GM13976 (cell line): ENCODE measurements around the gene WWC2.
"Not testable (repeated sequence)": the region's sequence is repeated elsewhere in the genome, so short reads cannot be mapped to it uniquely, and the experiment has no call there.

Experiments used
- DNase-seq: peaks from one replicate; pipeline ENCODE4 v3.0.0; 2012; ENCODE audit warnings: low spot score
- in situ Hi-C: fragments of 300-500 bp; cut with MboI; formaldehyde crosslinking; loops from one replicate; pipeline ENCODE4 v1.12.0; 2022; ENCODE audit warnings: low sequenced_read_pairs, mixed read lengths, inconsistent platforms; ENCODE audit not compliant: unreplicated experiment
- TF ChIP-seq, protein P1 (sequence below): IDR thresholded peaks from 2 replicates; pipeline ENCODE4 v1.5.1; 2012; ENCODE audit warnings: borderline replicate concordance, mild to moderate bottlenecking; ENCODE audit not compliant: insufficient read depth; ENCODE audit errors: extremely low read depth, missing control alignments, control extremely low read depth

Gene WWC2

DNA sequence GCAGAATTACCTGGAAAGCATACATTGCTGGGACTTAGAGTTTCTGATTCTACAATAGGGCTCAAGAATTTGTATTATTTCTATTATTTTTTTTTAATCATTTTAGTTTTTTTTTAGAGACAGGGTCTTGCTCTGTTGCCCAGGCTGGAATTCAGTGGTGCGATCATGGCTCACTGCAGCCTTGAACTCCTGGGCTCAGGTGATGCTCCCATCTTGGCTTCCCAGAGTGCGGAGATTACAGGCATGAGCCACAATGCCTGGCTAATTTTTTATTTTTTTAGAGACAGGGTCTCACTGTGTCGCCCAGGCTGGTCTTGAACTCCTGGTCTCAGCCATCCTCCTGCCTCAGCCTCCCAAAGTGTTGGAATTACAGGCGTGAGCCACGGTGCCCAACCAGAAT is 92.6 kb downstream of the WWC2 start:
- in situ Hi-C loops: no loop called here
- DNase-seq: no peak
- TF ChIP-seq, protein P1, sequence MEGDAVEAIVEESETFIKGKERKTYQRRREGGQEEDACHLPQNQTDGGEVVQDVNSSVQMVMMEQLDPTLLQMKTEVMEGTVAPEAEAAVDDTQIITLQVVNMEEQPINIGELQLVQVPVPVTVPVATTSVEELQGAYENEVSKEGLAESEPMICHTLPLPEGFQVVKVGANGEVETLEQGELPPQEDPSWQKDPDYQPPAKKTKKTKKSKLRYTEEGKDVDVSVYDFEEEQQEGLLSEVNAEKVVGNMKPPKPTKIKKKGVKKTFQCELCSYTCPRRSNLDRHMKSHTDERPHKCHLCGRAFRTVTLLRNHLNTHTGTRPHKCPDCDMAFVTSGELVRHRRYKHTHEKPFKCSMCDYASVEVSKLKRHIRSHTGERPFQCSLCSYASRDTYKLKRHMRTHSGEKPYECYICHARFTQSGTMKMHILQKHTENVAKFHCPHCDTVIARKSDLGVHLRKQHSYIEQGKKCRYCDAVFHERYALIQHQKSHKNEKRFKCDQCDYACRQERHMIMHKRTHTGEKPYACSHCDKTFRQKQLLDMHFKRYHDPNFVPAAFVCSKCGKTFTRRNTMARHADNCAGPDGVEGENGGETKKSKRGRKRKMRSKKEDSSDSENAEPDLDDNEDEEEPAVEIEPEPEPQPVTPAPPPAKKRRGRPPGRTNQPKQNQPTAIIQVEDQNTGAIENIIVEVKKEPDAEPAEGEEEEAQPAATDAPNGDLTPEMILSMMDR: no peak

DNA sequence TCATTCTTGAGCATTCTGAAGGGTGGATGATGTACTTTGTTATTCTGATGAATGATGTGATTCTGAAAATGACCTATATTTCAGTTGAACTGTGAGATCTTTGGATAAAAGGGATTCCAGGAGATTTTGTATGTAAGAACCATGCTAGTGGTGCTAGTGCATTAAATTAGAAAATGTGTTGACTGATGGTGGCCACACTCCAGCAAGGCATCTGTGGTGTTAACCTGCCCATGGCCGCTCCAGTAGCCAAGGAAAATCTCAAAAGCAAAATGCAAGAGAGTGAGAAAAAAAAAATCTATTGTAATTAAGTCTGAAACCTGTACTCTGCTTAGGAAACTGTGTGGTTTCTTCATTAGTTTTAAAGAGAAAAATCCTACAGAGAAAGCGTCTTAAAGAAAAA is 93.5 kb downstream of the WWC2 start:
- in situ Hi-C loops: no loop called here
- no peak for DNase-seq
- TF ChIP-seq, protein P1: no peak

DNA sequence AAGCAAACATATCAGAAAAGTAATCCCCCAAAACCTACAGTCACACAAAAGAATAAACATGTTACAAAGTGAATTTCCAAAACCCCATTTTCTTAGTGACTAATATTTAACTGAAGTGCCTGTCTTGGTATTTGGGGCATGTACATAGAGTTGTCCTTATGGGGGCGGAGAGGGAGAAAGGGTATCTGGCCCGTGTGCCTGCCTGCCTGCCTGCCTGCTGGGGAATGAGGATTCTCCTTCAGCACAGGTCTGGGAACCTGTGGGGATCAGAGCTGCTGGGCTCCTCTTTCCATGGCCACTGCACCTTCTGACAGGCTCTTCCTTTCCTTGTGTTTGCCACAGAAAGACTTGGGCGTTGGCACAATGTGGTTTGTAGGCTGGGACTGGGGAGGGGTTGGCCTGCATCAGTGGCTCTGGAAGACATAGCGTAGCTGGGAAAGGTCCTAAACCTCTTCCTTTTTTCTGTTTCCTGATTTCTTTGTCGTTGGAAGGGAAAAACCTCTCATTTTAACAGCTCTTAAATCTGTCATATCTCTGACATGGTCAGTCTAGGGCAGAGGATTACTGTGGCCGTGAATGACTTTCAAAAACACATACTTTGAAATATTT is 94.8 kb downstream of the WWC2 start:
- not testable (repeated sequence) for DNase-seq

DNA sequence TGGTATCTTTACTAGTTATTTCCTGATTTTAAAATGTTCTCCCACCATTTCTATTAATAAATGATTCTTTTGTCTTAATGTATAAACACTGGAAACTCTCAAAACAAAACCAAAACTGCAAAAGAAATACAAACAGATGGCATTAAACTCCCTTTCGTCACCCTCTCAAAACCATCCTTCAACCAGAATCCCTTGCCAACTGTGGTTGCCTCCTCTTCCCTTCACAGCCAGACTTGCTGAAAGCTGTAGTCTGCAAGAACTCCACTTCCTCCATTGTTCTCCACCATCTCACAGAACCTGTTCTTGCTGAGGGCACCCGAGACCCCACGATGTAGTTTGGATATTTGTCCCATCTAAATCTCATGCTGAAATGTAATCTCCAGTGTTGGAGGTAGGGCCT is 96.5 kb downstream of the WWC2 start:
- no peak for DNase-seq
- in situ Hi-C loops: no loop called here
- TF ChIP-seq, protein P1: no peak

More for the DNA sequence above, 94.8 kb downstream of the WWC2 start:
- in situ Hi-C loops: not testable (repeated sequence)

DNA sequence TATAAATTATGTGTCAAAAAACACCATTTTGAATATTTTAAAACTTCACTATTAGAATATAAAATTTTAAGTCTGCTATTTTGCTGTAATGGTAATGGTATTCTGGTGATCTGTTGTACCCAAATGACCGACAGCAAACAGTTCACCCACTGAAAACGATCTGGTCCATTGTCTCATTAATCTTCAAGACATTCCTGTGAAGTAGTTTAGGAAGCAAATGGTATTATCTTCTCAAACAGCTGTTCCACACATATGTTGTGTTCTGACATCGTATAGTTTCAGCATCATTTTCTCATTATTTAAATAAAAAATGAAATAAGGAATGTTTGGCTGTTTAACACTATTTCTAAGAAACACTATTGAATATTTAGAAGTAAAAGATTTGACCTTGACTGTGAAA is 98.1 kb downstream of the WWC2 start:
- in situ Hi-C loops: no loop called here

DNA sequence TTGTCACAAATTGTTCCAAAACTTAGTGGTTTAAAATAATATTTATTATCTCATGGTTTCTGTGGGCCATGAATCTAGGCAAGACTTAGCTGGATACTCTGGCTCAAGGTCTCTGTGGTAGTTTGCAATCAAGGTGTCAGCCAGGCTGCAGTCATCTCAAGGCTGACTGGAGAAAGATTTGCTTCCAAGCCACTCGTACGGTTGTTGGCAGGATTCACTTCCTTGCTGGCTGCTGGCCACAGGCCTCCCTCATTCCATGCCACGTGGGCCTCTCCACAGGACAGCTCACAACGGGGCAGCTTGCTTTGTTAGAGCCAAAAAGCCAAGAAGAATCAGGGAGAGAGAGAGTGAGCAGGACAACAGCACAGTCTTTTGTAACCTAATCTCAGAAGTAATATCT is 101.4 kb downstream of the WWC2 start:
- no peak for DNase-seq
- TF ChIP-seq, protein P1: no peak
- in situ Hi-C loops: no loop called here

More for the DNA sequence above, 98.1 kb downstream of the WWC2 start:
- TF ChIP-seq, protein P1: no peak
- no peak for DNase-seq

DNA sequence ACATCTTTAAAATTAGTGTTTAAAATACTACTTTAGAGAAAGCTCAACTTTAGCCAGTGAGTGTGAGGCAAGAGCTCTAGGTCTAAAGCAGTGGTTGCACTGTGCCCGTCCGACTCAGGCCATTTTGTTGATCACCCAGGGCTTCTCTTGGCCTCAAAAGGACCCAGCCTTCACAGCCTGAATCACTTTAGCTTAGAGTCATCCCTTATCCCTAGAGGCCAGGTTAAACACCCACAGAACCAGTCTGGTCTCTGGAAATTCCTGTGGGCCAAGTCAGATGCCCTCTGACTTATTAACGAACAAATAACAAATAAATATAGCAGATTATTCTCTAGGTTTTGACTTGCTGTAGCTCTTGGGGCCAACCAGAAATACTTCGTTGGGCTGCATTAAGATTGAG is 102.3 kb downstream of the WWC2 start:
- DNase-seq: no peak
- TF ChIP-seq, protein P1: no peak
- in situ Hi-C loops: no loop called here
